CD4-positive, alpha-beta T cell treated with Interleukin-17A for 1 hour (primary cell): ENCODE results near the gene AP5Z1.
A peak's percentile ranks its signal among the peaks of the same experiment; 100 is the strongest.

Experiments
- DNase-seq: peaks from one replicate; pipeline ENCODE4 v3.0.0-alpha.2; 2020

The AP5Z1 gene

GRCh38 chr7:4775250-4775847, at the start of gene AP5Z1:
TSS of gene AP5Z1 (plus strand) at chr7:4775623. CDS start at chr7:4775716, 93 bp downstream.
- DNase-seq = peak; percentile 96

GRCh38 chr7:4725850-4726450, 49.5 kb upstream of the AP5Z1 start:
- DNase-seq = no peak

- no peak for DNase-seq
These were observed 48.9 kb upstream of the AP5Z1 start for GRCh38 chr7:4726566-4726965.

- no peak for DNase-seq
These were observed 47.3 kb upstream of the AP5Z1 start for GRCh38 chr7:4727914-4728705.

GRCh38 chr7:4729266-4729665, 46.2 kb upstream of the AP5Z1 start:
- no peak for DNase-seq

GRCh38 chr7:4730276-4730675, 45.1 kb upstream of the AP5Z1 start:
- no peak for DNase-seq

GRCh38 chr7:4730971-4731370, 44.5 kb upstream of the AP5Z1 start:
- no peak for DNase-seq

- no peak for DNase-seq
These were observed 43.6 kb upstream of the AP5Z1 start for GRCh38 chr7:4731803-4732202.

GRCh38 chr7:4733936-4734528, 41.4 kb upstream of the AP5Z1 start:
- DNase-seq = no peak

- no peak for DNase-seq
These were observed 40.7 kb upstream of the AP5Z1 start for GRCh38 chr7:4734587-4735345.

GRCh38 chr7:4737300-4737699, 38.1 kb upstream of the AP5Z1 start:
- DNase-seq = no peak

- no peak for DNase-seq
These were observed 36.5 kb upstream of the AP5Z1 start for GRCh38 chr7:4738711-4739527.

GRCh38 chr7:4739528-4739992, 35.9 kb upstream of the AP5Z1 start:
- peak; percentile 38 for DNase-seq

GRCh38 chr7:4740796-4741195, 34.6 kb upstream of the AP5Z1 start:
- DNase-seq = no peak

GRCh38 chr7:4742051-4742573, 33.3 kb upstream of the AP5Z1 start:
- no peak for DNase-seq

GRCh38 chr7:4742852-4743251, 32.6 kb upstream of the AP5Z1 start:
- no peak for DNase-seq

GRCh38 chr7:4744391-4745264, 30.8 kb upstream of the AP5Z1 start:
- DNase-seq = peak; percentile 73

- no peak for DNase-seq
These were observed 30.0 kb upstream of the AP5Z1 start for GRCh38 chr7:4745265-4745919.

- DNase-seq = peak; percentile 45
These were observed 29.2 kb upstream of the AP5Z1 start for GRCh38 chr7:4745971-4746919.
